Measurements from ENCODE around the gene RETREG1.
"Not testable (repeated sequence)": the region's sequence is repeated elsewhere in the genome, so short reads cannot be mapped to it uniquely, and the experiment has no call there.

Gene RETREG1, protein sequence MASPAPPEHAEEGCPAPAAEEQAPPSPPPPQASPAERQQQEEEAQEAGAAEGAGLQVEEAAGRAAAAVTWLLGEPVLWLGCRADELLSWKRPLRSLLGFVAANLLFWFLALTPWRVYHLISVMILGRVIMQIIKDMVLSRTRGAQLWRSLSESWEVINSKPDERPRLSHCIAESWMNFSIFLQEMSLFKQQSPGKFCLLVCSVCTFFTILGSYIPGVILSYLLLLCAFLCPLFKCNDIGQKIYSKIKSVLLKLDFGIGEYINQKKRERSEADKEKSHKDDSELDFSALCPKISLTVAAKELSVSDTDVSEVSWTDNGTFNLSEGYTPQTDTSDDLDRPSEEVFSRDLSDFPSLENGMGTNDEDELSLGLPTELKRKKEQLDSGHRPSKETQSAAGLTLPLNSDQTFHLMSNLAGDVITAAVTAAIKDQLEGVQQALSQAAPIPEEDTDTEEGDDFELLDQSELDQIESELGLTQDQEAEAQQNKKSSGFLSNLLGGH

GRCh38 chr5:16616536-16617273 lies at the start of gene RETREG1:
Gene RETREG1, minus strand, starts transcription at chr5:16616997. Its CDS starts 26 bp downstream, at chr5:16616971.
- DNase-seq: peak; percentile 32 to 68

- no peak for DNase-seq
These were observed 49.5 kb upstream of the RETREG1 start for GRCh38 chr5:16666130-16666882.

- DNase-seq: no peak
These were observed 48.8 kb upstream of the RETREG1 start for GRCh38 chr5:16665601-16666000.

DNA sequence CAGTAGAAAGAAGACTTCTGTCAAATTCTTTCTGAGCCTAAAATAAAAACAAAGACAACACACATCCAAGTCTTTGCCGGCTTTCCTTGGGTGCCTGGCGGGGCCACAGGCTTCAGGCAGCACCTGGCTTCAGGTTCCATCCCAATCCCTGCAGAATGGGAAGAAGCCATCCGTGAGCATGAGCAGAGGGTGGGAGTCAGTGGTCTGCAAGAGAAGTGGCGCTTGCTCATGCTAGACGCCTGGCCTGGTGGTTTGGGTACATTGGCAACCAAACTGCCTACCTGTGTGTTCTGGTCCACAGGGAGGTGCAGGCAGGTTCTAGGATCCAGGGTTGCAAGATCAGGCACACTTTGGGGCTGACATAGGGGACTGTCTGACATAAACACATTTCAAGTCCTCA lies 47.6 kb upstream of the RETREG1 start:
- no peak for DNase-seq

- DNase-seq: no peak
These were observed 47.0 kb upstream of the RETREG1 start for GRCh38 chr5:16663840-16664239.

GRCh38 chr5:16661713-16662112 lies 44.9 kb upstream of the RETREG1 start:
- DNase-seq: no peak

DNA sequence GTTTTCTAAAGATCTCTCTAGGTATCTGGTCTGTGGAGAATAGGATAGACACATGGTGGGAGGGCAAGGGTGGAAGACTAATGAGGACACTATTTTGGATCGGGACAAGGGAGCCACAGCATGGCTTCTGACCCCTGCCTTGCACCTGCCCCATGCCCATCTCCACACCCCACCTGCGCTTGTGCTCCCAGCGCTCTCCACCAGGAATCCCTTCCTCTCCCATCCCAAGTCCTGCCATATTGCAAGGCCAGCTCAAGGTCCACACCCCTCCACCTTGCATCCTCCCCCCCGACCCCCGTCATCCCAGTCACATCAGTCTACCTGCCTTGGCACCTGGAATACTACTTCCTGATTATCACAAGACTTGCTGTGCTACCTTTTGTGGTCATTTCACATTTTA lies 44.2 kb upstream of the RETREG1 start:
- no peak for DNase-seq

- DNase-seq: no peak
These were observed 42.7 kb upstream of the RETREG1 start for GRCh38 chr5:16659536-16659935.

DNA sequence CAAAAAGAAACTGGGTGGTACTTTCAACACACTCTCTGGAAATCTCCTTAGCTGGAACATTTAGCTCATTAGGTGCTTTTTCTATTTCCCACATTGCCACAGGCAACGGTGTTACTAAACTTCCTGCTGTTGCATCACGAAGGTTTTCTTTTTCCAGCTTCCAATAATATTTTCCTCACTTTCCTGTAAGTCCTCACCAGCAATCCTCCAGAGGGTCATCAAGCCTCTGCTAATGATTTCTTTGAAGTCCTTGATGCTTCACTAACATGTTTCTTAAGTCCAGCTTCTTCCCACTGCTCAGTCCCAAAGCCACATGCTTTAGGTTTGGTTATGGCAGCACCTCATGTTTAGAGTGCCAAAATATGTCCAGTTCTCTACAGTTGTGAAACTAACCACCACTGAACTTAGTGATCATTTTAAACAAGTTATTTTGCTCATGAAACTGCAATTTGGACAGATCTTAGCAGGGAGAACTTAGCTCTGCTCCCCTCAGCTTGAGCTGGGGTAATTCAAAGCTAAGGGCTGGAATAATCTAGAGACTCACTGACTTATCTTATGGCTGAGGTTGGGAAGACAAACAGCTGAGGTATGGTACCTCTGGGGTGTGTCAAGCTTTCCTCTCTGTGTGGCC lies 39.9 kb upstream of the RETREG1 start:
- no peak for DNase-seq

- DNase-seq: no peak
These were observed 38.0 kb upstream of the RETREG1 start for GRCh38 chr5:16654647-16655334.

GRCh38 chr5:16648739-16649138 lies 31.9 kb upstream of the RETREG1 start:
- DNase-seq: not testable (repeated sequence)

DNA sequence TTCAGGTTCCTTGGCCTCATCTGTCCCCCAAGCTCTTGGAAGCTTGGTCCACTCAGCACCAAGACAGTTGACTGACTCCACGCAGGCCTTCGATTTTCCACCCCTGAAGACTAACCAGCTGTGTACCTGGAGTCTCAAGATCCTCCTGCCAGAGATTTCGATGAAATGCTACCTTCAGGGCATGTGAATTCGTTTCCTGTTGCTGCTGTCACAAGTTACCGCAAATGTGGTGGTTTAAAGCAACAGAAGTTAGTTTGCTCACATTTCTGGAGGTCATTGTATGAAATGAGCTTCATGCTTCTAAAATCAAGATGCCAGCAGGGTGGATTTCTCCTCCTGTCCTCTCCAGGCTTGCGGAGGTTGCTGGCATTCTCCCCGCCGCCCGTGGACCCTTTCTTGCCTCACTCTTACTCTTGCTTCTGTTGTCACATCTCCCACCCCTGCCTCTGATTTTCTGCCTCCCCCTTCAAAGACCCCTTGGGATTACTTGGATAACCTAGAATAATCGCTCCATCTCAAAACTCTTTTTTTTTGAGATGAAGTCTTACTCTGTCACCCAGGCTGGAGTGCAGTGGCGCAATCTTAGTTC lies 27.6 kb upstream of the RETREG1 start:
- no peak for DNase-seq

DNA sequence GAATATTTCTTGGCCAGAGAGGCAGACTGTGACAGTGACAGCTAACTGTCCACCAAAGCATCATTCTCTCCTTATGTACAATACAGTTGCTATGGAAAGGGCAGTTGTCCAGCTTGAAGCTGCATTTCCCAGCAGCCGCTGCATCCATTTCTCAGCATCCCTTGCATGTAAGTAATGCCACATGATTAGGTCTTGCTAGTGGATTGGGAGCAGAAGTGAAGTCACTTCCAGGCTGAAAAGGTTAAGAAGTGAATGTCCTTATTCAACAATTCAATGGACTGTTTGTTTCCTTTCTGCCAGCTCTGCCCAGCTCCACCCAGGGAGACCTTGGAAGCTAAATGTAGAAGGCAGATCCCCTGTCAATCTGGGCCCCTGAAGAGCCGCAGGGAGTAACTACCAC lies 26.1 kb upstream of the RETREG1 start:
- no peak for DNase-seq

GRCh38 chr5:16639206-16639605 lies 22.4 kb upstream of the RETREG1 start:
- DNase-seq: no peak

DNA sequence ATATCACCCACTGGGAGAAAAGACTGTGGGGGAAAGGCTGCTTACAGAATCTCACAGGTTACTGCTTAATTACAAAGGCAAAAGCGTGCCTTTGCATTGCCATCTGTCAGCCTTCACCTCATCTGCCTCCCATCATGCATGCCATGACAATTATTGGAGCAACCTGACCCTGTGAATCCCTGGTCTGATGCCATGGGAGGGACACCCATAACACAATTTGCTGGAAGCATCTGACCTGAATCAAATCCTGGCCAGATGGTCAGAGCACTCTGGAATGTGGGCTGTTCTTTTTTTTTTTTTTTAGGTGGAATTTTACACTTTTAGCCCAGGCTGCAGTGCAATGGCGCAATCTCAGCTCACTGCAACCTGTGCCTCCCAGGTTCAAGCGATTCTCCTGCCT lies 11.6 kb upstream of the RETREG1 start:
- DNase-seq: no peak

DNA sequence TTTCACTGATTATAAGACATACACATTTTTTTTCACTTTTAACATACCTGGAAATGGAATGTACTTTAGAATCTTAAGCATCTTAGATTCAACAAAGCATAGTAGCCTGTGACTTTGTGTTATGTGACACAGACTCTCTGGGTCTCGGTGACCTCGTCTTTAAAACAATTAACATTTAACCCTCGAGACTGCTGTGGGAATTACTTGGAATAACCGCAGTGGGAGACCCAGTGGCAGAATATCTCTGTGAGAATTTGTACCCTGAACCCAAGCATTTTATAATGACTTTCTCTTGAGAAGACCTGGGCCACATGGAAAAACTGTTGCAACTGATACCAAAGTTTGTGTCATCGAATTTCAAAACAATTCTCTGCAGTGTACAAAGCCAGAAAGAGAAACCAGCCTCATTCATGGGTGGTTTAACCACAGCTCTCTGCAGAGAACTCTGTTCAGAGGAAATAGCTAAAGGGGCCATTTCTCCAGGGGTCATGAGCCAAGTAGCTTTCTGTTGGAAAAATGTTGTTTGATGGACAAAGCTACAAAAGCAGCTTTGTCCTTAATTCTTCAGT lies 10.0 kb upstream of the RETREG1 start:
- DNase-seq: no peak

- no peak for DNase-seq
These were observed 8.3 kb upstream of the RETREG1 start for GRCh38 chr5:16625096-16625495.

GRCh38 chr5:16619136-16619535 lies 2.3 kb upstream of the RETREG1 start:
- DNase-seq: no peak

GRCh38 chr5:16618138-16618897 lies 1.5 kb upstream of the RETREG1 start:
- DNase-seq: peak; percentile 51 to 62

DNA sequence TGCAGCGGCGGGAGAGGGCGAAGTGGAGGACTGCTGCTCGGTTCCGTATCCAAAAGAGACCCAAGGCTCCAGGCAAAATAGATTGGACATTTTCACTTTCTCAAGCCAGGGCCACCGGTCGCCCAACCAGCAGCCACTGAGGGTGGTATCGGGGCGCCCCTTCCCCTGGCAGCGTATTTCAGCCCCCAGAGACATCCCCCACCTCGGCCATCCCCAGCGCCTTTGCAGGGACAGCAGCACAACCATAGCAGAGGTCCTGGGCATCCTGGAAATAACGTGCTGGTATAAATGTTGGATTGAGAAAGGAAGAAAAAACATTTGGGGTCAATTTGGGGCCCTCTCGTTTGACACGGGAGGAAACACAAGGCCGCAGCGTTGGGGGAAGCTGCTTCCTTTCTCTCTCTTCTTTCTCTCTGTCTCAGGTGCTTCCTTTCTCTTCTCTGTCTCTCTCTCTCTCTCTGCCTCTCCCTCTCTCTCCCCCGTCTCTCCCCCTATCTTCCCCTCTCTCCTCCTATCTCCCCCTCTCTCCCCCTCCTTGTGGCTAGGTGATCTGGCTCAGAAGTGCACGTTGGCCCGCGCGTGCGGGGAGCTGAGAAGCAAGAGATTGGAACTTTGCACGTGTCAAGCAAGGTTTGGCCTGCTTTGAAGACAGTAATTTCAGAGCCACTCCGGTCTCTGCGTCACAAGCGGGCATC lies 624 bp upstream of the RETREG1 start:
- DNase-seq: peak; percentile 53
